GM21717 (cell line): Measurements from ENCODE around the gene ENSA.
A peak's percentile ranks its signal among the peaks of the same experiment; 100 is the strongest.
"Not testable (repeated sequence)": the region's sequence is repeated elsewhere in the genome, so short reads cannot be mapped to it uniquely, and the experiment has no call there.

Experiments used
- ATAC-seq: cut with Tn5 transposase; IDR thresholded peaks from one replicate; pipeline ENCODE4 v1.9.1; 2021; ENCODE audit warnings: mild to moderate bottlenecking, moderate library complexity; ENCODE audit not compliant: unreplicated experiment

The ENSA gene

GRCh38 chr1:150622303-150622975 is 7.0 kb downstream of the ENSA start:
- ATAC-seq = no peak

GRCh38 chr1:150621497-150622302 is 7.7 kb downstream of the ENSA start:
- ATAC-seq = no peak

- no peak for ATAC-seq
These were observed 8.5 kb downstream of the ENSA start for GRCh38 chr1:150620919-150621318.

GRCh38 chr1:150619576-150620509 is 9.6 kb downstream of the ENSA start:
- no peak for ATAC-seq

- no peak for ATAC-seq
These were observed 13.8 kb downstream of the ENSA start for GRCh38 chr1:150615346-150616201.

GRCh38 chr1:150613061-150613920 is 16.1 kb downstream of the ENSA start:
- ATAC-seq = peak; percentile 48

GRCh38 chr1:150612014-150612345 is 17.4 kb downstream of the ENSA start:
- ATAC-seq = no peak

- no peak for ATAC-seq
These were observed 18.8 kb downstream of the ENSA start for GRCh38 chr1:150610576-150610975.

- no peak for ATAC-seq
These were observed 19.7 kb downstream of the ENSA start for GRCh38 chr1:150609732-150610131.

GRCh38 chr1:150606463-150607142 is 22.8 kb downstream of the ENSA start:
- ATAC-seq = no peak

- not testable (repeated sequence) for ATAC-seq
These were observed 24.0 kb downstream of the ENSA start for GRCh38 chr1:150605451-150605731.

GRCh38 chr1:150604226-150604588 is 25.2 kb downstream of the ENSA start:
- no peak for ATAC-seq

GRCh38 chr1:150603711-150604110 is 25.7 kb downstream of the ENSA start:
- no peak for ATAC-seq

GRCh38 chr1:150602372-150602771 is 27.0 kb downstream of the ENSA start:
- not testable (repeated sequence) for ATAC-seq

- no peak for ATAC-seq
These were observed 27.9 kb downstream of the ENSA start for GRCh38 chr1:150601540-150601939.

- ATAC-seq = not testable (repeated sequence)
These were observed 31.1 kb downstream of the ENSA start for GRCh38 chr1:150598346-150598745.

GRCh38 chr1:150596976-150597375 is 32.4 kb downstream of the ENSA start:
- ATAC-seq = no peak

- no peak for ATAC-seq
These were observed 33.1 kb downstream of the ENSA start for GRCh38 chr1:150596095-150596892.
